Retinal pigment epithelial cell (primary cell): Measurements from ENCODE around the gene PDZRN3.
A peak's percentile ranks its signal among the peaks of the same experiment; 100 is the strongest.

ENCODE experiments used
- DNase-seq: peaks from one replicate; pipeline ENCODE4 v3.0.0-alpha.2; 2010; ENCODE audit warnings: low read depth
- H3K4me3 ChIP-seq: 2 replicates; pipeline ENCODE4 v1.5.1; 2011; ENCODE audit warnings: mild to moderate bottlenecking, low read length, control low read depth, moderate library complexity
- TF ChIP-seq, protein P1 (sequence below): conservative IDR thresholded peaks from 2 replicates; pipeline ENCODE4 v1.5.1; 2011; ENCODE audit warnings: low read depth, low read length, control low read depth, inconsistent platforms

PDZRN3 gene

DNA sequence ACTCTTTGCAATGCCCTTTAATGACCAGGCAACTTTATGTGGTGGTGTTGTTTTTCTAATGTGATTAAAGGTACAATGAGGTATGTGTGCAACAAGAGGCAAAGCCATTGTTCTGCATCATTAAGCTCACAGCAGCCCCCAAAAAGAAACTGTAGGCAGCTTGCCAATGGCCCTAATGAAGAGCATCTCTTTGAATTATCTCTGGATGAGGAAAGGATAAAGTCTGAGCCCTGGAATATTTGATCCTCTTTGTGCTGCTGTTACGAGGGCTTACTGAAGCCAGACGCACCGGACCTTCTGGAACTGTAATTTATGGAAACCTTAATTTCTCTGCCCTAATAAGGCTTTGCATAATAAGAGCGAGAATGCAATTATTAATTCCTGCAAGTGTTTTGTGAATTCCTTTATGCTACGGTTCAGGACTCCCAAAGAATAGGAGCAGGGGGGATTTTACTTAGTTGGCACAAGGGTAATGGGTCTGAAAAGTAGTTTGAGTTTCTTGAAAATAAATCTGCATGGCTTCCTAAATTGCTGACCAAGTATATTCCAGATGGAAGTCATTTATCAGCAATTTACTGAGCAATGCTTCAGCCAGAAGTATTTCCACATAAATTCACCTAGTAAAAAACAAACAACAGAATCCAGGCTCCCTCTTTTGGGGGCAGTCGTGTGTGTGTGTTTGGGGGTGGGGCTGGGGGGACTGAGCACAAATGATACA lies 193.4 kb downstream of the PDZRN3 start:
- DNase-seq = no peak
- H3K4me3 ChIP-seq = no peak overlapping the region
- TF ChIP-seq, protein P1, sequence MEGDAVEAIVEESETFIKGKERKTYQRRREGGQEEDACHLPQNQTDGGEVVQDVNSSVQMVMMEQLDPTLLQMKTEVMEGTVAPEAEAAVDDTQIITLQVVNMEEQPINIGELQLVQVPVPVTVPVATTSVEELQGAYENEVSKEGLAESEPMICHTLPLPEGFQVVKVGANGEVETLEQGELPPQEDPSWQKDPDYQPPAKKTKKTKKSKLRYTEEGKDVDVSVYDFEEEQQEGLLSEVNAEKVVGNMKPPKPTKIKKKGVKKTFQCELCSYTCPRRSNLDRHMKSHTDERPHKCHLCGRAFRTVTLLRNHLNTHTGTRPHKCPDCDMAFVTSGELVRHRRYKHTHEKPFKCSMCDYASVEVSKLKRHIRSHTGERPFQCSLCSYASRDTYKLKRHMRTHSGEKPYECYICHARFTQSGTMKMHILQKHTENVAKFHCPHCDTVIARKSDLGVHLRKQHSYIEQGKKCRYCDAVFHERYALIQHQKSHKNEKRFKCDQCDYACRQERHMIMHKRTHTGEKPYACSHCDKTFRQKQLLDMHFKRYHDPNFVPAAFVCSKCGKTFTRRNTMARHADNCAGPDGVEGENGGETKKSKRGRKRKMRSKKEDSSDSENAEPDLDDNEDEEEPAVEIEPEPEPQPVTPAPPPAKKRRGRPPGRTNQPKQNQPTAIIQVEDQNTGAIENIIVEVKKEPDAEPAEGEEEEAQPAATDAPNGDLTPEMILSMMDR = no peak

DNA sequence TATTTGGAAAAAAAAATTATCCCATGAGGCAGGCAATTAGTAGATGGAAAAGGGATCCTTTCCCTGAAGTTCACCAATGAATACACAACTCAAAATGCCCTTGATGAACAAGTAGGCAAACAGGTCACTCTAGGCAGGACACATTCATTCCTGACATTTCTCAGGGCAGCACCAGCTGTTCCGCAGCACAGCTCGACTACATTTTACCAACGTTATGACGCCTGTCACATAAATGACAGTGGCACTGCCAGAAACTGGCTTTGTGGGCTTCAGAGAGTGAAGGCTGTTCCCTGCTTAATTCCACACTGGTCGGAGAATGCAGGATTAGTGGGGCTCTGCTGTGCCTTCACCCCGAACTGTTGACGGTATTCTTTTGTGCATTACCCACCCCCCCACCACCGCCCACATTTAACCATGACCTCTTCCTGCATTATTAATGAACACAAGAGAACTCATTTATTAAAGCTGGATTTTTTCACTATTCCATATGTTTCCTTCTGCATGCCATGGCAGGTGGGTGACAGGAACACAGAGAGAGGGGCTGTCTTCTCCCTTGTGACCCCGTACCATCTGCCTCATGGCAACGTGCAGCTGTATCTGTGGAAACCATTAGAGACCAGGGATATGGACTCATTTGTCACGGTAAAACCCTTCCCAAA lies 197.6 kb downstream of the PDZRN3 start:
- H3K4me3 ChIP-seq = no peak overlapping the region
- no peak for DNase-seq
- TF ChIP-seq, protein P1 = no peak

DNA sequence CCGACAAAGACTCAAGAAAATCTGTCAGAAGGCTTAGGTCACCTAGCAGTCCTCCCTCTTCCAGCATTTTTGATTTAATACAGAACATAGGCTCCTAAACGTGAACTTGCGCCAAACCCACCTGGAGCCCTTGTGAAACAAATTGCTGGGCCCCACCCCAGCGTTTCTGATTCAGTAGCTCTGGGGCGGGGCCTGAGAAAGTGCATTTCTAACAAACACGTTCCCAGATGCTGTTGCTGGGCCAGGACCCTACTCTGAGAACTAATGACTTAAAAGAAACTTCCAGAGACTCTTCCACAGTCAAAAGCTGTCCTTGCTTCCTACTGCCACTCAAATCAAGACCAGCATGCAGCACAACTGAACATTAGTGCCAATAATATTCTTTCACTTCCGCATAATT lies 198.1 kb downstream of the PDZRN3 start:
- TF ChIP-seq, protein P1 = no peak
- H3K4me3 ChIP-seq = no peak overlapping the region
- DNase-seq = no peak

DNA sequence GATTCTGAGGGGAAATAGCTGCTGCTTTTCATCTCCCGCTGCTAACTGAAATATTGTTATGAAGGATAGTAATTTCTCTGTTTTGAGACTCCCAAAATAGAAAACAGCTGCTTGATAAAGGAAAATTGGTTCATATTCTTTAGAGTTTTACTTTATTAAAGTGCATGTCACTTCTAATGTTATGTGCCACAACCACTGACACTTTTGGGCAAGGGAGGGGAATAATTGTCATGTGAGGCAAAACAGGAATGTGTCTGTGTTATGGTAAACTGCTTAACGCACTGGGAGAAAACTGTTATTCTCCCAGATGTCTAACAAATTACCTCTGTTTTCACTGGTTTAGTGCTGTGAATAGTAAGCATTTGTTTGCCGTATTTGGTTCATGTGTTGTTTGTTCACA lies 201.6 kb downstream of the PDZRN3 start:
- H3K4me3 ChIP-seq = no peak overlapping the region
- DNase-seq = no peak
- TF ChIP-seq, protein P1 = no peak

DNA sequence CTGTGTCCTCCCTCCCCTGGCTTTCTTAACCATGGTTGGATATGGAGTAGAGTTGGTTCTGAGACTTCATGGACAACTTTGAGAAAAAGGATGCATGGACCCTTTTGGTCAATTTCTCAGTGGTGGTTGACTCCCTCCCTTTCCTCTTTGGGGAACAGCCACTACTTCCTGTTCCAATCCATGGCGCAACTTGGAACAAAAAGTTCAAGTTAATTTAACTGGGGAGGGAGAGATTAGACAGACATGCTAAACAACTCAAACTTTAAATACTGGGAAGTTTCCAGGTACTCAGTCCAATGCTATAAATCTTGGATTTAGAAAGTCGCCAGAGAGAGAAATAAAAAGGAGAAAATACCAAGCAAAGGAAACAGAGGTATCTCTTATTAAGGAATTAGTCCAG lies 202.2 kb downstream of the PDZRN3 start:
- no peak overlapping the region for H3K4me3 ChIP-seq
- no peak for DNase-seq
- TF ChIP-seq, protein P1 = no peak

DNA sequence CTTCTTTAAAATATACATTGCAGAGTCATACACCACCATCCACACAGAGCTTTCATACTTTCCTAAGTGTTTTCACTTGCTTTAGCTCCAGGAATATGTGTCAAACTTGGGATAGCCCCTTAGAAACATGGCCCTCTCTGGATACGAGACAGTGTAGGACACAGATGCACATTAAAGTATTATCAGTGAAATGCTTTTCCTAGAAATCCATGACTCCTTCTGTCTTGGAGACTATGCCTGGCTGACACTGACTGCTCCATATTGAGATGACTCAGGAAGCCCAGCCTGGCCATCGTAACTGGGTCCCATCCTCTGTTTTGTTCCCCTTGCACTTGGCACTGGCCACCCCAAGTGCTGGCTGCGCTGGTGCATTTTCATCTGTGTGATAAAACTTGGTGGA lies 204.8 kb downstream of the PDZRN3 start:
- no peak for DNase-seq
- TF ChIP-seq, protein P1 = no peak
- H3K4me3 ChIP-seq = no peak overlapping the region

DNA sequence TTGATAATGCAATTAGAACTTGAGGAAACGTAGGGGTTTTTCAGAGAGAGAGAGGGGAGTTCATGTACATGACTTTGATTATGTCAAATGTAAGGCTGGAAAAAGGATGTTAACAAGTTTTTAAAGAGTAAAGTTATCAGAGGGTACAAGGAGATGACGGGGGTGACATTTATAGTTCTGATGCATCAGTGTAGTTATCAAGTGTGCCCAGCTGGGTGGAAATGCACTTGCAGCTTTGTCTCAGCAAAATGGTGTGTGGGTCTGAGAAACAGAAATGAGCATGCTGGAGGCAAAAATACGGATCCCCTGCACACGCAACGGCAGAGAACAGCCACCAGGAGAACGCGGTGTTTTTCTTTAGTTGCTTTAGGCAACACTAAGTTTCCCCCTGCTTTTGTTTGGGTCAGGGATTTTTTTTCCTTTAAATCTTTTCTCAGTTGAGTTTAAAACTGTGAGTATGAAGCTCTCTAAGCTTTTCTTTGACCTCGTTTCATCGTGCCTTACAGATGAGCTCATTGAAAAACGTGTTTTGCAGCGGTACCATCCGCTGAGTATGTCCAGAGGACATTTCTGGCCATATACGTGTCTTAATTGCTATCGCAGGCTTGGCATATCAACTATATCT lies 205.4 kb downstream of the PDZRN3 start:
- no peak for DNase-seq
- no peak overlapping the region for H3K4me3 ChIP-seq
- TF ChIP-seq, protein P1 = peak; percentile 48
